ENCODE results near the gene SGCE. TPM values are rescaled to one million over a fixed set of nuclear protein-coding genes. Genes with fewer than 3 reads are reported as not detected.

SGCE gene
- total RNA-seq, 3 donors from 2014 or later = 90.7 to 107 (median 92.2) TPM

DNA sequence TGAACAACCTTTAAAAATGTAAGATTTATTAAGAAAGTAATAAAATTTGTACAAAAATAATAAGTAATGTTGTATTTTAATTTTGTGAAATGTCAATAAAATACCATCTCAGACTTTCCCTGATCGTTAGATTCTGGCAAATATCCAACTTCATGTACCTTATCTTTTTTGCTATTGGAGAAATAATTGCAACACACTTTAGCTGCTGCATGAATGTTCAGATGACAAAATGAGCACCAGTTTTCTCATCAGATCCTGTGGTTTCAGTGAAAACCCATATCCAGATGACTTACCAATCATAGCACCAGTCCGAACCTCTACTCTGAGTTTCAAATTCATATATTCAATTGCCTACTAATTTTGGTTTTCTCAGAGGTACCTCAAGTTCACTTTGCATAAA is 76.5 kb downstream of the SGCE start:
- no peaks in the 10 kb centered on the region for H3K36me3 ChIP-seq
- peaks cover 6 to 17% of the 10 kb centered on the region in 2 donors for H3K9me3 ChIP-seq
- TF ChIP-seq POLR2A (IDR thresholded peaks at IDR 0.05) = no peak
- TF ChIP-seq, protein P1, sequence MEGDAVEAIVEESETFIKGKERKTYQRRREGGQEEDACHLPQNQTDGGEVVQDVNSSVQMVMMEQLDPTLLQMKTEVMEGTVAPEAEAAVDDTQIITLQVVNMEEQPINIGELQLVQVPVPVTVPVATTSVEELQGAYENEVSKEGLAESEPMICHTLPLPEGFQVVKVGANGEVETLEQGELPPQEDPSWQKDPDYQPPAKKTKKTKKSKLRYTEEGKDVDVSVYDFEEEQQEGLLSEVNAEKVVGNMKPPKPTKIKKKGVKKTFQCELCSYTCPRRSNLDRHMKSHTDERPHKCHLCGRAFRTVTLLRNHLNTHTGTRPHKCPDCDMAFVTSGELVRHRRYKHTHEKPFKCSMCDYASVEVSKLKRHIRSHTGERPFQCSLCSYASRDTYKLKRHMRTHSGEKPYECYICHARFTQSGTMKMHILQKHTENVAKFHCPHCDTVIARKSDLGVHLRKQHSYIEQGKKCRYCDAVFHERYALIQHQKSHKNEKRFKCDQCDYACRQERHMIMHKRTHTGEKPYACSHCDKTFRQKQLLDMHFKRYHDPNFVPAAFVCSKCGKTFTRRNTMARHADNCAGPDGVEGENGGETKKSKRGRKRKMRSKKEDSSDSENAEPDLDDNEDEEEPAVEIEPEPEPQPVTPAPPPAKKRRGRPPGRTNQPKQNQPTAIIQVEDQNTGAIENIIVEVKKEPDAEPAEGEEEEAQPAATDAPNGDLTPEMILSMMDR (IDR thresholded peaks at IDR 0.05) = no peak
- TF ChIP-seq POLR2AphosphoS5 (IDR thresholded peaks at IDR 0.05) = no peak
- H3K27ac ChIP-seq = no peak overlapping the region
- DNase-seq (ENCODE audit: low spot score in 2 of 2) = no peak
- H3K4me1 ChIP-seq = no peaks in the 10 kb centered on the region
- intact Hi-C loops (cut with DNase I; ENCODE audit: low total_unique reads) = no loop called here
- no peak overlapping the region for H3K4me3 ChIP-seq
- H3K27me3 ChIP-seq = no peaks in the 10 kb centered on the region

DNA sequence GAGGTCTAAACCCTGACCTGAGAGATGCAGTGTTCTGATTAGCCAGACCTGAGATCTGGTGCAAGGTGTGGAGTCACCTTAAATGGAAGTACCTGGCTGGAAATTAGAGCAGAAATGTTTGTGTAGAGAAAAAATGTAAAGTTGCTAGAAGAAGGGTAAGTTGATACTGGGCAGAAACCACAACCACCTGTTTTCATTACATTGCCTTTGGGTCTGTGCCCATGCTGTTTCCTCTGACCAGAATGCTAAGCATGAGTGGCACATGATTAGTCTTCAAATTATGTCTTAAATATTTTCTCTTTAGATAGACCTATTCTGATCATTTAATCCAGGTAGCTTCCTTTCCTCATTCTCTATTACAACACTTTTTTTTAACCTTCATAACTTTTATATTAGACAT is 77.3 kb downstream of the SGCE start:
- no peak overlapping the region for H3K4me3 ChIP-seq
- TF ChIP-seq POLR2AphosphoS5 (IDR thresholded peaks at IDR 0.05) = no peak
- TF ChIP-seq, protein P1 (IDR thresholded peaks at IDR 0.05) = no peak
- no peak for TF ChIP-seq POLR2A (IDR thresholded peaks at IDR 0.05)
- intact Hi-C loops (cut with DNase I; ENCODE audit: low total_unique reads) = no loop called here
- H3K27ac ChIP-seq = no peak overlapping the region
- no peaks in the 10 kb centered on the region for H3K36me3 ChIP-seq
- no peaks in the 10 kb centered on the region for H3K4me1 ChIP-seq
- no peak for DNase-seq (ENCODE audit: low spot score in 2 of 2)
- peaks cover 6 to 24% of the 10 kb centered on the region in 2 donors for H3K9me3 ChIP-seq
- no peaks in the 10 kb centered on the region for H3K27me3 ChIP-seq

DNA sequence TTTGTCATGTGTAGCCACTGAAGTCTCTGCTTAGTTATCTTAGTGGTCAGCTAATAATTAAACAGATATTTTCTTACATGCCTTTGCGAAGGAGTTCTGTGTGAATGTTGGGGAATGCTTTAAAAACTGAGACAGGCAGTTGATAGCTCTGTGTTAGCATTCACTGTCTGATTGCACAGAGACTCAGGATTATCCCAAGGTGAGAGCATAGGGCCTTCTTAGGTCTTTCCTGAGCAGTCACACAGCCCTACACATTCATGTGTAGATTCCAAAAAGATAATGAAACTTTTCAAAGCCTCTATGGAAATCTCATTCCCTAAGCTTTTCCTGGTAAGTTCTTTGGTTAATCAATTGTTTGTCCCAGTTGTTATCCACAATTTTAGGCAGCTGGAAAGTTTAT is 78.6 kb downstream of the SGCE start:
- no peaks in the 10 kb centered on the region for H3K36me3 ChIP-seq
- H3K27me3 ChIP-seq = no peaks in the 10 kb centered on the region
- H3K27ac ChIP-seq = no peak overlapping the region
- TF ChIP-seq, protein P1 (IDR thresholded peaks at IDR 0.05) = no peak
- TF ChIP-seq POLR2AphosphoS5 (IDR thresholded peaks at IDR 0.05) = no peak
- no peak for TF ChIP-seq POLR2A (IDR thresholded peaks at IDR 0.05)
- H3K4me1 ChIP-seq = no peaks in the 10 kb centered on the region
- no peak for DNase-seq (ENCODE audit: low spot score in 2 of 2)
- no peak overlapping the region for H3K4me3 ChIP-seq
- peaks cover 6 to 36% of the 10 kb centered on the region in 2 donors for H3K9me3 ChIP-seq
- intact Hi-C loops (cut with DNase I; ENCODE audit: low total_unique reads) = no loop called here

DNA sequence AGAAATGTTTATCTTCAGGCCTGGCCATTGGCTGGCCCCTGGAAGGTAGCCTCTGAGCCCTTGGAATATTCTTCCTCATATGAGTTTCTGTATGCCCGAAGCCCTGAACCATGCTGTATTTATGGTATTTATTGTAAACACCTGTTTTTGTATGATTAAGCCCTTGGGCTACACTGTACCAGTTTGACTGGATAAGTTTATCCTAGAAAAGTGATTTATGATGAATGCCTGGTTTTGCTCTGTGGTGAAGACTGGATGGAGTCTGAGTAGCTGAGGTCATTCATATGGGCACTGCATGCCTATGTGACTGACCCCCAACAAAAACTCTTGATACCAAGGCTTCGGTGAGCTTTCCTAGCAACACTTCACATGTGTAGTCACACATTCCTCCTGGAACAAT is 79.6 kb downstream of the SGCE start:
- Histone ChIP-seq H3K36me3 (no peaks in the 10 kb centered on the region), H3K9me3 (peaks cover 6 to 39% of the 10 kb centered on the region in 2 donors), H3K4me3 (no peak overlapping the region), H3K27me3 (no peaks in the 10 kb centered on the region), H3K27ac (no peak overlapping the region), H3K4me1 (no peaks in the 10 kb centered on the region)
- intact Hi-C loops (cut with DNase I; ENCODE audit: low total_unique reads) = no loop called here
- no peak for TF ChIP-seq POLR2AphosphoS5 (IDR thresholded peaks at IDR 0.05)
- TF ChIP-seq, protein P1 (IDR thresholded peaks at IDR 0.05) = no peak
- TF ChIP-seq POLR2A (IDR thresholded peaks at IDR 0.05) = no peak
- DNase-seq (ENCODE audit: low spot score in 2 of 2) = no peak

DNA sequence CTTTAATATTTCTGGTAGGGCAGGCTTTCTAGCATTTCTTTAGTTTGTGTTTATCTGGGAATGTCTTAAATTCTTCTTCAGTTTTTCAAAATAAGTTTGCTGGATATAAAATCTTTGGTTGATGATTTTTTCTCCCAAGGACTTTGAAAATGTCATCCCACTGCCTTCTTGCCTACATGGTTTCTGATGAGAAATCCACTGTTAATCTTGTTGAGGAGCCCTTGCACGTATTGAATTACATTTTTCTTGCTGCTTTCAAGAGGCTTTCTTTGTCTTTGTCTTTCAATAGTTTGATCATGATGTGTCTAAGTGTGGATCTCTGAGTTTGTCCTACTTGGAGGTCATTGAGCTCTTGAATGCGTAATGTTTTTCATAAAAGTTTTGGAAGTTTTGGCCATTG is 80.3 kb downstream of the SGCE start:
- no peak for TF ChIP-seq POLR2A (IDR thresholded peaks at IDR 0.05)
- TF ChIP-seq, protein P1 (IDR thresholded peaks at IDR 0.05) = no peak
- TF ChIP-seq POLR2AphosphoS5 (IDR thresholded peaks at IDR 0.05) = no peak
- no peaks in the 10 kb centered on the region for H3K27me3 ChIP-seq
- H3K4me1 ChIP-seq = no peaks in the 10 kb centered on the region
- no peak overlapping the region for H3K27ac ChIP-seq
- H3K4me3 ChIP-seq = no peak overlapping the region
- H3K9me3 ChIP-seq = peaks cover 6 to 39% of the 10 kb centered on the region in 2 donors
- H3K36me3 ChIP-seq = no peaks in the 10 kb centered on the region
- intact Hi-C loops (cut with DNase I; ENCODE audit: low total_unique reads) = no loop called here
- DNase-seq (ENCODE audit: low spot score in 2 of 2) = no peak
